ENCODE results near the gene PURB. TPM values are rescaled to one million over a fixed set of nuclear protein-coding genes. Genes with fewer than 3 reads are reported as not detected.

The PURB gene
- total and polyA plus RNA-seq, 2 experiments from 2014 or later = 1.6 to 17.0 TPM

GRCh38 chr7:44891372-44891771 lies 6.0 kb upstream of the PURB start:
- Histone ChIP-seq H3K9me3 (ENCODE audit: low read depth) (no peaks in the 10 kb centered on the region), H3K9ac (no peak overlapping the region), H3K4me2 (ENCODE audit: unreplicated experiment) (no peak overlapping the region), H3K4me1 (ENCODE audit: insufficient read depth) (peaks cover 4% of the 10 kb centered on the region), H3K27me3 (replicated peaks; ENCODE audit: insufficient read depth) (no peaks in the 10 kb centered on the region), H3K27ac (no peak overlapping the region), H3K4me3 (no peak overlapping the region), H3K36me3 (ENCODE audit: low read depth) (no peaks in the 10 kb centered on the region), H3K79me2 (ENCODE audit: insufficient read depth) (peaks cover 75% of the 10 kb centered on the region), H3K9me2 (ENCODE audit: insufficient read depth) (no peaks in the 10 kb centered on the region), H3F3A (ENCODE audit: insufficient read depth) (peaks cover 7% of the 10 kb centered on the region), H2AFZ (no peak overlapping the region), H4K20me1 (ENCODE audit: insufficient read depth) (no peaks in the 10 kb centered on the region)
- TF ChIP-seq EZH2phosphoT487 (IDR thresholded peaks at IDR 0.05; ENCODE audit: insufficient read depth, low read depth) = no peak
- no peak for TF ChIP-seq EZH2 (IDR thresholded peaks at IDR 0.05; ENCODE audit: insufficient read depth, poor library complexity, severe bottlenecking)
- DNase-seq = no peak
- 30 to 33% methylated on average over 2 of the region's 2 CpGs for whole genome bisulfite sequencing, 2 experiments (ENCODE audit: low coverage in 1 of 2, low lambda C conversion rate in 2 of 2, missing lambda C conversion rate in 2 of 2)
- in situ Hi-C loops (cut with MboI) = no loop called here

DNA sequence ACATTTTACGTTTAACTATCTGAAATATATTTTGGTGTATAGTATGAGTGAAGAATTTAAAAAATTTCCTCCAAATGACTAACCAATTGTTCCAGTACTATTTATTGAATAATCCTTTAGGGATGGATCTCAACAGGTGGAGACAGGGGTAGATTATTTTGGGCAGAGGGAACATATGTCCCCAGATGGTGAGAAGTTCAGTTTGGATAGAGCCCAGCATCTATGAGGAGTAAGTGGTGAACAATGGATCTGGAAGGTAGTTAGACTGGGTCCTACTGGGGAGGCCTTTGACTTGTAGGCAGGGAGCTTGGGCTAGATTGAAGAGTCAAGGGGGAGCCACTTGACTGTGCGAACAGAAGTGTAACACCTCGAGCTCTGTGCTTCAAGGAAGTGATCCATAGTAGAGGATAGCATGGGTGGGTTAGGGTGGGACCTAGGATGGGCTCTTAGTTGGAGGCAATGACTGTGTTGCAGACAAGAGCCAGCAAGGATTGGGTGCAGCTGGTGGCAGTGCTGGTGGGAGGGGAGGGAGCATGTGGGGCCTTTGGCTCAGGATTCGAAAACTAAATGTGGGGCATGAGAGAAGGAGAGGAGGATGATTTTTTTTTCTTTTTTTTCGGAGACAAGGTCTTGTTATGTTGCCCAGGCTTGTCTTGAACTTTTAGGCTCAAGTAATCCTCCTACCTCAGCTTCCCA lies 3.9 kb upstream of the PURB start:
- DNase-seq = no peak
- Histone ChIP-seq H3K36me3 (ENCODE audit: low read depth) (no peaks in the 10 kb centered on the region), H3K9me2 (ENCODE audit: insufficient read depth) (no peaks in the 10 kb centered on the region), H2AFZ (no peak overlapping the region), H3K9me3 (ENCODE audit: low read depth) (no peaks in the 10 kb centered on the region), H3F3A (ENCODE audit: insufficient read depth) (peaks cover 16% of the 10 kb centered on the region), H3K4me1 (ENCODE audit: insufficient read depth) (peaks cover 8% of the 10 kb centered on the region), H3K4me2 (ENCODE audit: unreplicated experiment) (no peak overlapping the region), H3K9ac (no peak overlapping the region), H3K27ac (no peak overlapping the region), H3K4me3 (no peak overlapping the region), H3K27me3 (replicated peaks; ENCODE audit: insufficient read depth) (no peaks in the 10 kb centered on the region), H3K79me2 (ENCODE audit: insufficient read depth) (peaks cover 70% of the 10 kb centered on the region), H4K20me1 (ENCODE audit: insufficient read depth) (no peaks in the 10 kb centered on the region)
- in situ Hi-C loops (cut with MboI) = no loop called here
- 69 to 74% methylated on average over 4 to 5 of the region's 5 CpGs for WGBS, 2 experiments (ENCODE audit: low coverage in 1 of 2, low lambda C conversion rate in 2 of 2, missing lambda C conversion rate in 2 of 2)
- TF ChIP-seq EZH2phosphoT487 (IDR thresholded peaks at IDR 0.05; ENCODE audit: insufficient read depth, low read depth) (no peak), EZH2 (IDR thresholded peaks at IDR 0.05; ENCODE audit: insufficient read depth, poor library complexity, severe bottlenecking) (no peak)

DNA sequence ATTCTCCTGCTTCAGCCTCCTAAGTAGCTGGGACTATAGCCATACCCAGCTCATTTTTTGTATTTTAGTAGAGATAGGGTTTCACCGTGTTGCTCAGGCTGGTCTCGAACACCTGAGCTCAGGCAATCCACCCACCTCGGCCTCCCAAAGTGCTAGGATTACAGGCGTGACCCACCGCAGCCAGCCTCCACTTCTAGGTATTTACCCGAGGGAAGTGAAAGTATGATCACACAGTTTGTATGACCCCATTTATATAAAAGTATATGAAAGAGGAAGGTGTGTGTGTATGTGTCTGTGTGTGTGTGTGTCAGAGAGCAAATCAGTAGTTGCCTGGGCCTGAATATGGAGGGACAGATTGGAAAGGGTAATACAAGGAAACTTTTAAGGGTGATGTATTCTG lies 2.0 kb upstream of the PURB start:
- Histone ChIP-seq H4K20me1 (ENCODE audit: insufficient read depth) (no peaks in the 10 kb centered on the region), H3K27ac (peak overlapping the region; percentile 100; the same call in 1 of the 2 replicates), H3K9me2 (ENCODE audit: insufficient read depth) (no peaks in the 10 kb centered on the region), H3K4me2 (ENCODE audit: unreplicated experiment) (no peak overlapping the region), H3K36me3 (ENCODE audit: low read depth) (no peaks in the 10 kb centered on the region), H3K9me3 (ENCODE audit: low read depth) (no peaks in the 10 kb centered on the region), H3K79me2 (ENCODE audit: insufficient read depth) (peaks cover 75% of the 10 kb centered on the region), H2AFZ (no peak overlapping the region), H3F3A (ENCODE audit: insufficient read depth) (peaks cover 36% of the 10 kb centered on the region), H3K4me3 (no peak overlapping the region), H3K27me3 (replicated peaks; ENCODE audit: insufficient read depth) (no peaks in the 10 kb centered on the region), H3K4me1 (ENCODE audit: insufficient read depth) (peaks cover 26% of the 10 kb centered on the region), H3K9ac (no peak overlapping the region)
- in situ Hi-C loops (cut with MboI) = no loop called here
- TF ChIP-seq EZH2 (IDR thresholded peaks at IDR 0.05; ENCODE audit: insufficient read depth, poor library complexity, severe bottlenecking) = no peak
- no peak for TF ChIP-seq EZH2phosphoT487 (IDR thresholded peaks at IDR 0.05; ENCODE audit: insufficient read depth, low read depth)
- 70 to 75% methylated on average over 6 of the region's 6 CpGs for WGBS, 2 experiments (ENCODE audit: low coverage in 1 of 2, low lambda C conversion rate in 2 of 2, missing lambda C conversion rate in 2 of 2)
- DNase-seq = no peak

- Histone ChIP-seq H3K27ac (peak overlapping the region; percentile 87), H3K9ac (peak overlapping the region; percentile 99), H3F3A (ENCODE audit: insufficient read depth) (peaks cover 58% of the 10 kb centered on the region), H3K36me3 (ENCODE audit: low read depth) (no peaks in the 10 kb centered on the region), H3K4me2 (ENCODE audit: unreplicated experiment) (peak overlapping the region; percentile 87), H3K4me3 (peak overlapping the region; percentile 86), H4K20me1 (ENCODE audit: insufficient read depth) (peaks cover 11% of the 10 kb centered on the region; the same call in 1 of the 2 replicates), H3K4me1 (ENCODE audit: insufficient read depth) (peaks cover 46% of the 10 kb centered on the region), H2AFZ (no peak overlapping the region; the same call in 1 of the 2 replicates), H3K79me2 (ENCODE audit: insufficient read depth) (peaks cover 85% of the 10 kb centered on the region), H3K9me2 (ENCODE audit: insufficient read depth) (no peaks in the 10 kb centered on the region), H3K9me3 (ENCODE audit: low read depth) (no peaks in the 10 kb centered on the region), H3K27me3 (replicated peaks; ENCODE audit: insufficient read depth) (no peaks in the 10 kb centered on the region)
- in situ Hi-C loops (cut with MboI) = no loop called here
- TF ChIP-seq EZH2 (IDR thresholded peaks at IDR 0.05; ENCODE audit: insufficient read depth, poor library complexity, severe bottlenecking) (no peak), EZH2phosphoT487 (IDR thresholded peaks at IDR 0.05; ENCODE audit: insufficient read depth, low read depth) (no peak)
- WGBS, 2 experiments (ENCODE audit: low coverage in 1 of 2, low lambda C conversion rate in 2 of 2, missing lambda C conversion rate in 2 of 2) = 1 to 2% methylated on average over 83 to 100 of the region's 107 CpGs
- peak; percentile 86 for DNase-seq
Measured at GRCh38 chr7:44884621-44885393, 523 bp downstream of the PURB start.
